ENCODE measurements around the gene U2SURP. TPM values are rescaled to one million over a fixed set of nuclear protein-coding genes. Genes with fewer than 3 reads are reported as not detected.
A peak's percentile ranks its signal among the peaks of the same experiment; 100 is the strongest.

The U2SURP gene
- total RNA-seq, 1 experiment from 2014 or later = 132 TPM

DNA sequence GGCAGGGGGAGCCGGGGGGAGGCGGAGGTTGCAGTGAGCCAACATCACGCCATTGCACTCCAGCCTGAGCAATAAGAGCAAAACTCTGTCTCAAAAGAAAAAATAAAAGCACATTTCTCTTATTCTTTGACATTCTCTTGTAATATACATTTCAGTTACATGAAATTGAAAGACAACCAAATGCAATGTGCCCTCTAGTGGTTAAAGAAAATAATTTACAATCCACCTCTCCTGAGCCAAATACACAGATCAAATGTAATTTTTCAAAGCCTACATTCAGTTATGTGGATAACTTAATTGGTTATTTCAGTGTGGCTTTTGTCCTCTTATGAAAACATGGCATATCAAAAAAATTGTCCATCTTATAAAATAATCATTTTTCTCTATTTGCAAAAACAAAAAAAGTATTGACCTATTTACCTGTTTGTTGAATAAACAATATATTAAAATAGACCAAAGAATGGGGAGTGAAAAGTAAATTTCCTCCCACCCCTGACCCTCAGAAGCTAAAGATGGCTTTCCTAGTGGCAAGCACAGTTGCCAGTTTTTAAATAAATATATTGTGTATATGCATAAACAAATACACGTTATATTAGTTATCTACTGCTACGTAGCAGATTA, 14.2 kb upstream of the U2SURP start:
- no peaks in the 10 kb centered on the region for H4K20me1 ChIP-seq (ENCODE audit: insufficient read depth)
- DNase-seq (ENCODE audit: low read depth, low spot score) (no peak), ATAC-seq (peak; percentile 72)
- H3K27me3 ChIP-seq (ENCODE audit: insufficient read depth, low read length) = no peaks in the 10 kb centered on the region
- no peak overlapping the region for H3K27ac ChIP-seq (ENCODE audit: low read depth, low read length)
- no peak overlapping the region for H3K9ac ChIP-seq (ENCODE audit: low read length)
- H3K4me3 ChIP-seq (replicated peaks in 1 of 2; ENCODE audit: low read depth in 1 of 2, low read length in 2 of 2) = no peak overlapping the region
- ChIA-PET POLR2A (no interaction called here), CTCF (interaction anchor here (0.7 to 1.4 kb wide), 7 partner anchors 10 to 400 kb away, joined by 3 to 8 read pairs (median 3); partner anchors contain the start of gene U2SURP), RAD21 (ENCODE audit: low non-redundant PET in 1 of 2, low total read pairs in 2 of 2, uncharacterized antibody in 2 of 2, unreplicated experiment in 2 of 2) (interaction anchor here in 1 of 2 experiments (0.9 kb wide), 1 partner anchor 159 kb away, joined by 3 read pairs; no protein-coding TSS in a partner anchor)
- intact Hi-C loops (cut with micrococcal nuclease) = loop anchor here (1.0 to 2.0 kb wide), 3 partner anchors 56 to 400 kb away; no protein-coding TSS in a partner anchor
- TF ChIP-seq, protein P1, sequence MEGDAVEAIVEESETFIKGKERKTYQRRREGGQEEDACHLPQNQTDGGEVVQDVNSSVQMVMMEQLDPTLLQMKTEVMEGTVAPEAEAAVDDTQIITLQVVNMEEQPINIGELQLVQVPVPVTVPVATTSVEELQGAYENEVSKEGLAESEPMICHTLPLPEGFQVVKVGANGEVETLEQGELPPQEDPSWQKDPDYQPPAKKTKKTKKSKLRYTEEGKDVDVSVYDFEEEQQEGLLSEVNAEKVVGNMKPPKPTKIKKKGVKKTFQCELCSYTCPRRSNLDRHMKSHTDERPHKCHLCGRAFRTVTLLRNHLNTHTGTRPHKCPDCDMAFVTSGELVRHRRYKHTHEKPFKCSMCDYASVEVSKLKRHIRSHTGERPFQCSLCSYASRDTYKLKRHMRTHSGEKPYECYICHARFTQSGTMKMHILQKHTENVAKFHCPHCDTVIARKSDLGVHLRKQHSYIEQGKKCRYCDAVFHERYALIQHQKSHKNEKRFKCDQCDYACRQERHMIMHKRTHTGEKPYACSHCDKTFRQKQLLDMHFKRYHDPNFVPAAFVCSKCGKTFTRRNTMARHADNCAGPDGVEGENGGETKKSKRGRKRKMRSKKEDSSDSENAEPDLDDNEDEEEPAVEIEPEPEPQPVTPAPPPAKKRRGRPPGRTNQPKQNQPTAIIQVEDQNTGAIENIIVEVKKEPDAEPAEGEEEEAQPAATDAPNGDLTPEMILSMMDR (IDR thresholded peaks at IDR 0.05 in 2 of 3, conservative IDR thresholded peaks at IDR 0.05 in 1 of 3; ENCODE audit: borderline replicate concordance in 1 of 3, insufficient read depth in 1 of 3, low read depth in 2 of 3, low read length in 2 of 3) = peak; percentile 44 to 76 (median 76)
- TF ChIP-seq RAD21 (IDR thresholded peaks at IDR 0.05; ENCODE audit: low read depth) = peak; percentile 76
- TF ChIP-seq ELF1 (IDR thresholded peaks at IDR 0.05; ENCODE audit: borderline replicate concordance, low read depth) = no peak
- TF ChIP-seq POLR2AphosphoS5 (IDR thresholded peaks at IDR 0.05; ENCODE audit: low read depth, low read length) = no peak
- H3K9me3 ChIP-seq (ENCODE audit: control insufficient read depth in 1 of 2, insufficient read depth in 1 of 2, low read depth in 1 of 2, low read length in 2 of 2) = no peaks in the 10 kb centered on the region
- H3K4me2 ChIP-seq (ENCODE audit: low read length) = 0 out of 2 replicates have a peak overlapping the region, but pooled peaks have one; percentile 8
- H2AFZ ChIP-seq (ENCODE audit: low read depth, low read length, poor library complexity, severe bottlenecking) = peak overlapping the region; percentile 63
- H3K79me2 ChIP-seq (ENCODE audit: insufficient read depth, low read length) = no peaks in the 10 kb centered on the region
- no peaks in the 10 kb centered on the region for H3K36me3 ChIP-seq (ENCODE audit: control insufficient read depth in 1 of 2, insufficient read depth in 2 of 2, low read length in 2 of 2)
- H3K4me1 ChIP-seq (ENCODE audit: control insufficient read depth in 1 of 2, insufficient read depth in 2 of 2, low read length in 2 of 2) = no peaks in the 10 kb centered on the region
- no TSS peak for BruUV-seq (replicated peaks)
- H3K9me2 ChIP-seq (ENCODE audit: insufficient read depth) = no peaks in the 10 kb centered on the region

DNA sequence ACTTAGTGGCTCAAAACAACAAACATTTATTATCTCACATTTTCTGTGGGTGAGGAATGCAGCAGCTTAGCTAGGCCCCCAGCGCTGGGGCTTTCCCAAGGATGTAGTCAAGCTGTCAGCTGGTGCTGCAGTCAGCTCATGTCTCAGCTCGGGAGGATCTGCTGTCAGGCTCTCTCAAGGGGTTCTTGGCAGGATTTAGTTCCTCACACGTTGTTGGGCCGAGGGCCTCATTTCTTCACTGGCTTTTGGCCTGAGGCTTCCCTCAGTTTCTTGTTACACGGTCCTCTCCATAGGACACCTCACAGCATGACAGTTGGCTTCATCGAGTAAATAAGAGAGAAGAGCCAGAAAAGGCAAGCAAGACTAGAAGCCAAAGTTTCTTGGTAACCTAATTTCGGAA, 13.7 kb upstream of the U2SURP start:
- no TSS peak for BruUV-seq (replicated peaks)
- no peaks in the 10 kb centered on the region for H3K9me2 ChIP-seq (ENCODE audit: insufficient read depth)
- no peak for TF ChIP-seq POLR2A (IDR thresholded peaks at IDR 0.05; ENCODE audit: borderline replicate concordance, extremely low read depth, insufficient read depth, insufficient read length)
- TF ChIP-seq EZH2phosphoT487 (IDR thresholded peaks at IDR 0.05; ENCODE audit: borderline replicate concordance) = no peak
- no peak for TF ChIP-seq SRF (IDR thresholded peaks at IDR 0.05; ENCODE audit: low read depth)
- TF ChIP-seq RAD21 (IDR thresholded peaks at IDR 0.05; ENCODE audit: low read depth) = no peak
- no peak for TF ChIP-seq CBX3 (IDR thresholded peaks at IDR 0.05; ENCODE audit: low read depth)
- TF ChIP-seq TCF7L2 (IDR thresholded peaks at IDR 0.05; ENCODE audit: borderline replicate concordance, extremely low read depth, insufficient read depth, insufficient read length) = no peak
- TF ChIP-seq FOSL1 (IDR thresholded peaks at IDR 0.05; ENCODE audit: low read depth) = no peak
- no peak for TF ChIP-seq POLR2AphosphoS5 (IDR thresholded peaks at IDR 0.05; ENCODE audit: low read depth, low read length)
- TF ChIP-seq SIN3A (IDR thresholded peaks at IDR 0.05; ENCODE audit: low read depth) = no peak
- no peak for TF ChIP-seq YY1 (IDR thresholded peaks at IDR 0.05; ENCODE audit: extremely low read depth, insufficient replicate concordance, low read depth, low read length)
- TF ChIP-seq JUND (IDR thresholded peaks at IDR 0.05) = no peak
- TF ChIP-seq, protein P1 (IDR thresholded peaks at IDR 0.05 in 2 of 3, conservative IDR thresholded peaks at IDR 0.05 in 1 of 3; ENCODE audit: borderline replicate concordance in 1 of 3, insufficient read depth in 1 of 3, low read depth in 2 of 3, low read length in 2 of 3) = no peak

More for the DNA sequence above, 13.7 kb upstream of the U2SURP start:
- ATAC-seq = no peak
- H3K36me3 ChIP-seq (ENCODE audit: control insufficient read depth in 1 of 2, insufficient read depth in 2 of 2, low read length in 2 of 2) = no peaks in the 10 kb centered on the region
- no peaks in the 10 kb centered on the region for H3K27me3 ChIP-seq (ENCODE audit: insufficient read depth, low read length)
- intact Hi-C loops (cut with micrococcal nuclease) = loop anchor here (1.0 to 2.0 kb wide), 3 partner anchors 57 to 401 kb away; no protein-coding TSS in a partner anchor
- H2AFZ ChIP-seq (ENCODE audit: low read depth, low read length, poor library complexity, severe bottlenecking) = no peak overlapping the region
- H4K20me1 ChIP-seq (ENCODE audit: insufficient read depth) = no peaks in the 10 kb centered on the region
- ChIA-PET RAD21 (ENCODE audit: low non-redundant PET in 1 of 2, low total read pairs in 2 of 2, uncharacterized antibody in 2 of 2, unreplicated experiment in 2 of 2) (no interaction called here), CTCF (interaction anchor here (1.2 to 1.4 kb wide), 2 partner anchors 14 to 19 kb away, joined by 3 read pairs; partner anchors contain the start of gene U2SURP), POLR2A (no interaction called here)
- DNase-seq (ENCODE audit: low read depth, low spot score) = no peak
- no peak overlapping the region for H3K4me3 ChIP-seq (replicated peaks in 1 of 2; ENCODE audit: low read depth in 1 of 2, low read length in 2 of 2)
- H3K9me3 ChIP-seq (ENCODE audit: control insufficient read depth in 1 of 2, insufficient read depth in 1 of 2, low read depth in 1 of 2, low read length in 2 of 2) = no peaks in the 10 kb centered on the region
- H3K4me1 ChIP-seq (ENCODE audit: control insufficient read depth in 1 of 2, insufficient read depth in 2 of 2, low read length in 2 of 2) = no peaks in the 10 kb centered on the region
- no peak overlapping the region for H3K27ac ChIP-seq (ENCODE audit: low read depth, low read length)
- no peaks in the 10 kb centered on the region for H3K79me2 ChIP-seq (ENCODE audit: insufficient read depth, low read length)
- H3K9ac ChIP-seq (ENCODE audit: low read length) = no peak overlapping the region
- H3K4me2 ChIP-seq (ENCODE audit: low read length) = no peak overlapping the region

All from HCT116 (cell line).